Muscle layer of colon (tissue), 2 donors: Measurements from ENCODE around the gene MAPK12.

Source experiments
- H3K27ac ChIP-seq: one replicate; pipeline ENCODE4 v1.7.0; 2013; ENCODE audit warnings: low read depth, mild to moderate bottlenecking, low read length, moderate library complexity
- H3K27me3 ChIP-seq, 2 donors: one replicate each; pipeline ENCODE4 v1.7.0; 2013; ENCODE audit warnings: low read length in 2 of 2, mild to moderate bottlenecking in 2 of 2; ENCODE audit not compliant: insufficient read depth in 2 of 2, control insufficient read depth in 1 of 2
- H3K36me3 ChIP-seq: one replicate; pipeline ENCODE4 v1.7.0; 2013; ENCODE audit warnings: mild to moderate bottlenecking, low read length; ENCODE audit not compliant: insufficient read depth
- H3K4me1 ChIP-seq: one replicate; pipeline ENCODE4 v1.7.0; 2013; ENCODE audit warnings: mild to moderate bottlenecking, low read length; ENCODE audit not compliant: insufficient read depth
- H3K4me3 ChIP-seq, 2 donors: one replicate each; pipeline ENCODE4 v1.7.0; 2013; ENCODE audit warnings: low read length in 2 of 2, low read depth in 1 of 2, mild to moderate bottlenecking in 1 of 2, moderate library complexity in 1 of 2
- H3K9ac ChIP-seq: one replicate; pipeline ENCODE4 v1.7.0; 2013; ENCODE audit warnings: low read length
- H3K9me3 ChIP-seq: one replicate; pipeline ENCODE4 v1.7.0; 2013; ENCODE audit warnings: mild to moderate bottlenecking, low read length
- donor health status: abdominal sarcoma.
- donor health status: Adenocarcinoma of cecum.

MAPK12 gene

GRCh38 chr22:50229370-50229769, 32.1 kb downstream of the MAPK12 start:
- Histone ChIP-seq H3K27me3 (no peaks in the 10 kb centered on the region), H3K27ac (no peak overlapping the region), H3K36me3 (peaks cover 36% of the 10 kb centered on the region), H3K9ac (no peak overlapping the region), H3K9me3 (no peaks in the 10 kb centered on the region), H3K4me3 (no peak overlapping the region), H3K4me1 (no peaks in the 10 kb centered on the region)

- H3K4me1 ChIP-seq: no peaks in the 10 kb centered on the region
- no peaks in the 10 kb centered on the region for H3K27me3 ChIP-seq
- no peaks in the 10 kb centered on the region for H3K9me3 ChIP-seq
- no peak overlapping the region for H3K4me3 ChIP-seq
- H3K36me3 ChIP-seq: peaks cover 45% of the 10 kb centered on the region
- no peak overlapping the region for H3K27ac ChIP-seq
- no peak overlapping the region for H3K9ac ChIP-seq
Measured at GRCh38 chr22:50228366-50228765, 33.1 kb downstream of the MAPK12 start.

- Histone ChIP-seq H3K36me3 (peaks cover 50% of the 10 kb centered on the region), H3K27ac (no peak overlapping the region), H3K9ac (no peak overlapping the region), H3K4me3 (no peak overlapping the region), H3K4me1 (no peaks in the 10 kb centered on the region), H3K9me3 (no peaks in the 10 kb centered on the region), H3K27me3 (no peaks in the 10 kb centered on the region)
Measured at GRCh38 chr22:50227579-50228215, 33.8 kb downstream of the MAPK12 start.

GRCh38 chr22:50226875-50227165, 34.7 kb downstream of the MAPK12 start:
- H3K4me1 ChIP-seq: no peaks in the 10 kb centered on the region
- H3K9ac ChIP-seq: no peak overlapping the region
- H3K27me3 ChIP-seq: no peaks in the 10 kb centered on the region
- H3K4me3 ChIP-seq: no peak overlapping the region
- no peaks in the 10 kb centered on the region for H3K9me3 ChIP-seq
- H3K36me3 ChIP-seq: peaks cover 54% of the 10 kb centered on the region
- H3K27ac ChIP-seq: no peak overlapping the region

GRCh38 chr22:50226063-50226874, 35.2 kb downstream of the MAPK12 start:
- no peaks in the 10 kb centered on the region for H3K27me3 ChIP-seq
- no peak overlapping the region for H3K27ac ChIP-seq
- H3K4me3 ChIP-seq: no peak overlapping the region
- no peak overlapping the region for H3K9ac ChIP-seq
- no peaks in the 10 kb centered on the region for H3K4me1 ChIP-seq
- peaks cover 59% of the 10 kb centered on the region for H3K36me3 ChIP-seq
- no peaks in the 10 kb centered on the region for H3K9me3 ChIP-seq

- Histone ChIP-seq H3K4me1 (no peaks in the 10 kb centered on the region), H3K4me3 (no peak overlapping the region), H3K36me3 (peaks cover 68% of the 10 kb centered on the region), H3K9ac (no peak overlapping the region), H3K27ac (no peak overlapping the region), H3K27me3 (no peaks in the 10 kb centered on the region), H3K9me3 (no peaks in the 10 kb centered on the region)
Measured at GRCh38 chr22:50225200-50225969, 36.1 kb downstream of the MAPK12 start.

GRCh38 chr22:50224071-50224470, 37.4 kb downstream of the MAPK12 start:
- H3K9ac ChIP-seq: no peak overlapping the region
- H3K4me1 ChIP-seq: no peaks in the 10 kb centered on the region
- no peak overlapping the region for H3K27ac ChIP-seq
- no peaks in the 10 kb centered on the region for H3K9me3 ChIP-seq
- H3K4me3 ChIP-seq: no peak overlapping the region
- H3K36me3 ChIP-seq: peaks cover 63% of the 10 kb centered on the region
- no peaks in the 10 kb centered on the region for H3K27me3 ChIP-seq

GRCh38 chr22:50222508-50222907, 39.0 kb downstream of the MAPK12 start:
- Histone ChIP-seq H3K36me3 (peaks cover 75% of the 10 kb centered on the region), H3K9ac (no peak overlapping the region), H3K27me3 (no peaks in the 10 kb centered on the region), H3K27ac (no peak overlapping the region), H3K4me3 (no peak overlapping the region), H3K4me1 (no peaks in the 10 kb centered on the region), H3K9me3 (no peaks in the 10 kb centered on the region)

GRCh38 chr22:50221410-50222300, 39.8 kb downstream of the MAPK12 start:
- Histone ChIP-seq H3K4me1 (no peaks in the 10 kb centered on the region), H3K4me3 (no peak overlapping the region), H3K27ac (no peak overlapping the region), H3K9ac (no peak overlapping the region), H3K9me3 (no peaks in the 10 kb centered on the region), H3K27me3 (no peaks in the 10 kb centered on the region), H3K36me3 (peaks cover 76% of the 10 kb centered on the region)

GRCh38 chr22:50220603-50221409, 40.7 kb downstream of the MAPK12 start:
- no peaks in the 10 kb centered on the region for H3K9me3 ChIP-seq
- peaks cover 78% of the 10 kb centered on the region for H3K36me3 ChIP-seq
- H3K27ac ChIP-seq: no peak overlapping the region
- H3K4me3 ChIP-seq: no peak overlapping the region
- no peaks in the 10 kb centered on the region for H3K27me3 ChIP-seq
- no peaks in the 10 kb centered on the region for H3K4me1 ChIP-seq
- no peak overlapping the region for H3K9ac ChIP-seq
